ENCODE data around the gene AKR1C1.
"Not testable (repeated sequence)": the region's sequence is repeated elsewhere in the genome, so short reads cannot be mapped to it uniquely, and the experiment has no call there.

AKR1C1 gene

GRCh38 chr10:4962876-4963814 is at the start of gene AKR1C1:
TSS of gene AKR1C1 (plus strand) at chr10:4963415. CDS start at chr10:4963445, 30 bp downstream.
- not testable (repeated sequence) for DNase-seq

- DNase-seq = no peak
Observed at GRCh38 chr10:4914213-4914850, 48.9 kb upstream of the AKR1C1 start.

GRCh38 chr10:4916086-4916716 is 47.0 kb upstream of the AKR1C1 start:
- DNase-seq = no peak

GRCh38 chr10:4918236-4918635 is 45.0 kb upstream of the AKR1C1 start:
- no peak for DNase-seq

GRCh38 chr10:4924482-4924881 is 38.7 kb upstream of the AKR1C1 start:
- not testable (repeated sequence) for DNase-seq

GRCh38 chr10:4926400-4926799 is 36.8 kb upstream of the AKR1C1 start:
- DNase-seq = no peak

GRCh38 chr10:4931587-4931986 is 31.6 kb upstream of the AKR1C1 start:
- DNase-seq = no peak

GRCh38 chr10:4934391-4934987 is 28.7 kb upstream of the AKR1C1 start:
- DNase-seq = no peak

- no peak for DNase-seq
Observed at GRCh38 chr10:4937346-4937745, 25.9 kb upstream of the AKR1C1 start.

- no peak for DNase-seq
Observed at GRCh38 chr10:4939224-4940072, 23.8 kb upstream of the AKR1C1 start.

GRCh38 chr10:4940073-4940428 is 23.2 kb upstream of the AKR1C1 start:
- not testable (repeated sequence) for DNase-seq

- not testable (repeated sequence) for DNase-seq
Observed at GRCh38 chr10:4940909-4941308, 22.3 kb upstream of the AKR1C1 start.

GRCh38 chr10:4941540-4942330 is 21.5 kb upstream of the AKR1C1 start:
- no peak for DNase-seq

- not testable (repeated sequence) for DNase-seq
Observed at GRCh38 chr10:4942931-4943330, 20.3 kb upstream of the AKR1C1 start.

- not testable (repeated sequence) for DNase-seq
Observed at GRCh38 chr10:4943416-4943815, 19.8 kb upstream of the AKR1C1 start.

GRCh38 chr10:4943821-4944220 is 19.4 kb upstream of the AKR1C1 start:
- no peak for DNase-seq

GRCh38 chr10:4944841-4945240 is 18.4 kb upstream of the AKR1C1 start:
- DNase-seq = no peak

GRCh38 chr10:4945766-4946717 is 17.2 kb upstream of the AKR1C1 start:
- no peak for DNase-seq

- DNase-seq = no peak
Observed at GRCh38 chr10:4947039-4947634, 16.1 kb upstream of the AKR1C1 start.

All from Kasumi-1 (cell line).